NCI-H226 (cell line): ENCODE data around the gene DYNLL2.
"Not testable (repeated sequence)": the region's sequence is repeated elsewhere in the genome, so short reads cannot be mapped to it uniquely, and the experiment has no call there.

Source experiments
- DNase-seq: peaks from one replicate; pipeline ENCODE4 v3.0.0-alpha.2; 2015

Gene DYNLL2

DNA sequence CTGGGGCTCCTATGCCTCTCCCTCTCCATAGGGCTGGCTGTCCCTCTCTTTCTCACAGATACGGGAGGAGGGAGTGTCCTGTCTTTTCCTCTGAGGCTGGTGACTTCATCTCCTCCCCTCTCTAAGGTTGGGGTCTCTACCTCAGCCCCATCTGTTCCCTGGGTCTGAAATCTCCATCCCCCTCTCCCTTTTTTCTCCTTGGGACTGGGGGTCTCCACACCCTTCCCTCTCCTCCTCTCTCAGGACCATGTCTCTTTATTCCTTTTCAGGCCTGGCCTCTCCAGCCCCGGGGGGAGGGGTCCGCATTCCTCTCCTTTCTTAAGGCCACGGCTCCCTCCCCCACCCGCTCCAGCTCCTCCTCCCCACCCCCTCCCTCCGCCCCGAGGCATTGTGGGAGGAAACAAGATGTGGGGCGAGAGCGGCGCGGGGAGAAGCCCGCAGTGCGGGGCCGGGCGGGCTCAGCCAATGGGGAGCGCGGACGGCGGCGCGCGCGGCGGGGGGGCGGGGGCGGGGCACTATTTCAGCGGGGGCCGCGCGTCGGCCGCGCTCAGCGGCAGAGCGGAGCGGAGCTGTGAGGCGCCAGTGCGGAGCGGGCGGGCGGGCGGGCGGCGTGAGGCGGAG, at the start of gene DYNLL2:
DYNLL2 (plus strand) TSS at position 550 of the 621 bp plus-strand sequence. CDS start 3,672 bp downstream, outside the sequence.
- DNase-seq: peak; percentile 81

DNA sequence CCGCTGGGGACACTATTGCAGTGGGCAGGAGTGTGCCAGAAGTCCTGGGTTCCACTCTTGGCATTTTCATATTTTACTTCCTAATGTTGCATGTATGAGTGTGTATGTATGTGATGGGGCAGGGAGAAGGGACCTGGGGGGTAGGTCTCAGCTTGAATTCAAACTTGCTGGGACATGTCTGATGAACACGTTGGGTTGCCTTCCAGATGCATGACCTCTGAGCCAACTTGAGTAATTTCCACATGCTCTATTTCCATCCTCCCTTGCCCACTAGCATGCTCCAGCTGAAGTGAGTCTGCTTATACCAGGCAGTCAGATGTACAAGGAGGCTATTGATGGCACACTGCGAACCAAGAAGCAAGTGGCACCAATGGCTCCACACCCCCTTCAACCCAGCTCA, 43.2 kb upstream of the DYNLL2 start:
- no peak for DNase-seq

DNA sequence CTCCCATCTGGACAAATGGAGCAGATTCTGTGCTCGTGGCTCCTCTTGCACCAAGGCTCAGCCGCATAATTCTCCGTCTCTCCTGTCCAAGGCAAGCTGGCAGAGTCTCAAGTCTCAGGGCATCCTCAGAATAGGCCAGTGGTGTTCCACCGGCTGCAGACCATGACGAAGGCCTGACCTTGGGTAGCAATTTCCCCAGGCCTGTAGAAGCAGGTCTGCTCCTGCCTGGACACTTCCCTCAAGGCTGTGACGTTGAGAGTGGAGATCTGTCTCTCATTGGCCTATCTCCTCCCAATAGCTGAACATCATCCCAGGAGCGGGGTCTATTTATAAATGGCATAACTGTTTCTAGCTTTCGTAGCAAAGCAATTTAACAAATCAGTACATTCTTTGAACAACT, 42.8 kb upstream of the DYNLL2 start:
- DNase-seq: no peak

DNA sequence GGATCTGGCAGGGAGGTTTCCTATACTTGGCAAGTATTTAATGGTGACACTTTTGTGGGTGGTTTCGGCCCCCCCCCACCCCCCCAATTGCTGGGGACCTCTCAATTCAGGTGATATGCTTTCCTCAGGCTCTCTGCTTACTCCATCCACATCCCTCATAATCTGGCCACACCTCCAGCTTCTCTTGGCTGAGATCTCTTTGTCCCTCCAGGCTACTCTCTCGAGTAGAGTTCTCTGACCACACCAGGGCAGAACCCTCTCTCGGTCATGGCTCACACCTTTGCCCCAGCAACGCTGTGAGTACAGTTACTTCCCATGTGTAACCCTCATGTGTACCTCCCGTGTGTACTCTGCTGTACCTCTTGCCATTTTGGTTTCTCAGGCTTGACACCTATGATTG, 42.1 kb upstream of the DYNLL2 start:
- no peak for DNase-seq

DNA sequence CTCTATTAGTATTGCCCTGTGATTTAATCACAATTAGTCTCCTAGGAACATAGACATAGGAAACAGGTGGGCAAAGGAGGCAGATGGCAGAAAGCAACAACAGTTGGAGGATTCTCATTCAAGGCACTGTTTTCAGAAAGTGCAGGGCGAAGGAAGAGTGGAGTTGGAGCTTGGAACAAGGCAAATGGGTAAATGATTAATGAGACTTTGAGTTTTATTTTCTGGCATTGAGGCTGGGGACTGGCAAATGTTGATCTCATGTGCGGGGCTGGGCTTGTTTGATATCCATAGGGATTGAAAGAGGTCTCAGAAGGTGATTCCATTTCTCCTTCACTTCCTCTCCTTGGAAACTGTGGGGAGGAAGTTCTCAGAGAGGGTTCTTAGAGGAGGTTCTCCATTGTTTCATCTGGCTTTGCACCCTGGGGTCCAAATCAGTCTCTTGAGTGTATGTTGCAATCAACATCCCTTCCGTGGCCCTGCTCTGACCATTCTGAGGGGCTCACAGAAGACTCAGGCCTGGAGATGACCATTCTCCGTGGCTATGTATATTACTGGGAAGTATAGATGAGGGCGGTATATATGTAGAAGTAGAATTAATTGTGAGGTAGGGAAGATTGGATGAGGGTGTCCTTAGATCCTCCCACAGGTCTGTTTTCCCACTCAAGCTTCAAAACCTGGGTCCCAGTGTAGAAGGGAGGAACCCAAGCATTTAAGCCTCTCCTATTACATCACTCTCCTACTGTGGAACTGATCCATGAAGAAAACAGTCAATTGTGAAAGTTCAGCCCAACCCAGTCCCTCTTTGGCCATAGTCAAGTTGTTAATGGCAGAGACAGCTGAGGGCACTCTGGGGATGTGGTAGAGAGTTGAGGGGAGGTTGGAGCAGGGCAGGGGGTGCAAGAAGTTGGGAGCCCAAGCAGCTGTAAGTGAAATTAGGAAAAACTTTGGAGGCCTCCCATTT, 39.7 kb upstream of the DYNLL2 start:
- DNase-seq: no peak

DNA sequence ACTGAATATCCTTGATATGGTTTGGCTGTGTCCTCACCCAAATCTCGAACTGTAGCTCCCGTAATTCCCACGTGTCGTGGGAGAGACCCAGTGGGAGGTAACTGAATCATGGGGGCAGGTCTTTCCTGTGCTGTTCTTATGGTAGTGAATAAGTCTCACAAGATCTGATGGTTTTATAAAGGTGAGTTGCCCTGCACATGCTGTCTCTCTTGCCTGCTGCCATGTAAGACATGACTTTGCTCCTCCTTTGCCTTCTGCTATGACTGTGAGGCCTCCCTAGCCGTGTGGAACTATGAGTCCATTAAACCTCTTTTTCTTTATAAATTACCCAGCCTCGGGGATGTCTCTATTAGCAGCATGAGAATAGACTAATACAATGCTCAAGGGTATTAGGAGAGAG, 39.0 kb upstream of the DYNLL2 start:
- not testable (repeated sequence) for DNase-seq

DNA sequence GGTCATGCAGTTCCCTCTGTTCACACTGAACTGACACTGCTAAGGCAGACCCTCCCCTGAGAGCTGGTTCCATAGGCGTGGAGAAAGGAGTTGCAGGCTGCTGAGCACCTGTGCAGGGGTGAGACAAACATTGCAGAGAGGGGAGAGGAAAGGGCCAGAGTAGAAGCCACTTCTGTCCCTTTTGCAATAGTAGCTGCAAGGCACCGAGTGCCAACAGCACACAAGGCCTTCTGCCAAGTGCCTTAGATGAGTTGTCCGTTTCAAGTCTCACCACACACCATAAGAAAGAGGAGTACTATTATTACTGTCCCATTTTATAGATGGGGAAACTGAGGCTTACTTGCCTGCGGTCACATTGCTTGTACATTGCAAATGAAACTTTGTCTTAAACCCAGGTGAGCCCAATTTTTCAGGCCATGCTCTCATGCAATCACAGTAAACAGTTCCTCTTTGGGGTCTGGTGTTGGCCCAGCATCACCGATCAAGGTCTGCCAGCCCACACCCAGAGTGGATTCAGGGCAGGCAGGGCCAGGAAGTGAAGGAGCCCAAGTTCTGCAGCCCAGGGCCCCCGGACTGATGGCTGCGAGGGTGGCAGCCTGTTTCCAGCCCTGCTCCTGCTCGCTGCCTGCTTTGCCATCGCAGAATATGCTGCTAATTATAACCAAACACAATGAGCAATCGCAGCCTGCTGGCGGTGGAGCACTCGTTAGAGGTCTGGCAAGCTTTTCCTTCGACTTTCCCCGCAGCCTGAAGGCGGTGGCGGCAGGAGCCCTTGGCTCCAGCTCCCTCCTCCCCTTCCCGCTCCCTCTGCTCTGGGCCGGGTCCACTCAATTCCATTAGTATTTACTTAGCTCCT, 36.8 kb upstream of the DYNLL2 start:
- no peak for DNase-seq

DNA sequence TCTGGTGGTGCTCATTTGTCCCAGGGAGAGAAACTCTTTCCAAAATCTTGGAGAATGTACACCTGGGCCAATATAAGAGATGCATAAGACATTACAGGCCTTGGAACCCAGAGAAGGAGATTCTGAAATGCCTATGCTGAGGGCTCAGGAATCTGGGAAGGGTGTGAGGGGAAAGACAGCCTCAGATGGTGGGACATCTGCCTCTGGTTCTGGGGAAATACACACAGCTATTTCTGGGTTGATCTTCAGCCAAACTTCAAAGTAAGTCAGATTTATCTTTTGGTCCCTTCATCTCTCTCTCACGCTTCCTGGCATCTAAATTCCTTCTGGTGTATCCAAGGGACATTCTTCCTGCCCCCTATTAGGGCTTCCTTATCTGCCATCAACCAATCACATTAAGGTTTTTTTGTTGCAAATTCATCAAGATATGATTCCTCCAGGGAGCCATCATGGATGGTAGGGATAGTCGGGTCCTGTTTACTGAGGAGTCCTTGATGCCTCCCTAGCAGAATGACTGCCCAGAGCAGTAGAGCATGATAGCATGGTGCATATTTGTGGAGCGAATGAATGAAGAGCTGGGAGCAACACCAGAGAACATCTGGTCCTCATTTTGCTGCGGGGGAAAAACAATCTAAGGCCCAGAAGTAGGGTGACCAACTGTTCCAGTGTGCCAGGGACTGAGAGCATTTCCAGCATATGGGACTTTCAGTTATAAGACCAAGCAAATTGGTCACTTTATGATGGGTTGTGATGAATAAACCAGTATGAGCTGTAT, 35.7 kb upstream of the DYNLL2 start:
- DNase-seq: no peak

DNA sequence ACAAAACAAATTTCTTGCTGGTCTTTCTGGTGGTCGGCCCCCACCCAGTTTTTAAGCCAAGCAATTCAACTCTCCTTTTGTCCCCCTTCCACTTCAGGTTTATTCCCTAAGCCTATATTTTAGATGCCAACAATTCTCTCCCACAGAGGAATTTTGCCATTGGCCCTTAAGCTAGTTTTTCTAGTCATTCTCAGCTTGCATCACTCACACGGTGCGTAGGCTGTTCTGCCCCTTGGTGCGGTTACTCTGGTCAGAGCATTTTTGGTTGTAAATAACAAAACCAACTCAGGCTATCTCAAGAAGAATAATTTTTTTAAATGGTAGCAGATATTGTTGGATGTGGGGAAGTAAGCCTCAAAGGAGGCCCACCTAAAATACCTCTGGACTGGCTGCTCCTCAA, 33.7 kb upstream of the DYNLL2 start:
- DNase-seq: no peak

DNA sequence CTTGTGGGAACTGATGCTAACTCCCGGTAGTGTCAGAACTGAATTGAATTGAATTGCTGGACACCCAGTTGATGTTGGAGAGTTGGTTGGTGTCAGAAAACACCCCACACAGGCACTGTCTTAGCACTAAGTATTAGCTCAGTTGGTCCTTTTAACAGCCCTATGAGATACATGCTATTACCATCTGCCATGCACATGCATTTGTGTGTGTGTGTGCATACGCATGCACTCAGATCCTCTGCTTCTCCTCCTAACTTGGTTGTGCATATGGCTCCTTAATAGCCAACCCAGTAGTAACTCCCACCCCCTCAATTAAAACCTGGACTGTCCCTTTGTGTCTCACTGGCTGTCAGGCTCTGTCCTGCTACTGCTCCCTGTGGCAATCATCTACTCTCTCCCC, 32.3 kb upstream of the DYNLL2 start:
- no peak for DNase-seq

DNA sequence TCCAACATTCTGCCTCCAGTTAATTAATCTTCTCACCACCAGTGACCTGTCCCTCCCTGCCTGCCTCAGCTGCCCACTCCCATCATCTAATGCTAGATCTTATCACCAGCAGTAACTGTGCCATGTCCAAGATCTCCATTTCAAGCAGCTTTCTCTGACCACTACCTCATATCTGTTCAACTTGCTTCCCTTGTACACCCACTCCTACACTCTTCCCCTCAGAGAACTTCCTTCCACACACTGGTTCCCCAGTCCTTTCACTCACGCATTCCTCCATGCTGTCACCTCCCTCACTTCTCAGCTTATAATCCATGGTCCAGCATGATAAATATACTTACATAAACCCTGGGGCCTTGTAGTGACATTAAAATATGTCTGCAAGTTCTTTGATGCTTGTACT, 31.8 kb upstream of the DYNLL2 start:
- no peak for DNase-seq

DNA sequence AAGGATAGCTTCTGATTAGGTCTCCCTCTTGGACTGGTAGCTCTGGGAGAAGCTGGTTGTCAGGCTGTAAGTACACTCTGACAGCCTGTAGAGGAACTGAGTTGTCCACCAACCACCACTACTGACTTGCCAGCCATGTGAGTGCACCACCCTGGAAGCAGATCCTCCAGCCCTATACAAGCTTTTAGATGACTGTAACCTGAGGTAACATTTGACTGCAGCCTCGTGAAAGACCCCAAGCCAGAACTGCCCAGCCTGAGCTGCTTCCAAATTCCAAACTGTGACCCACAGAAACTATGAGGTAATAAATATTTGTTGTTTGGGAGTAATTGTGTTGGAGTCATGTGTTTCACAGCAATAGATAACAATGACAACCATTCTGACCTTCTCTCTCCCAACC, 30.8 kb upstream of the DYNLL2 start:
- no peak for DNase-seq

DNA sequence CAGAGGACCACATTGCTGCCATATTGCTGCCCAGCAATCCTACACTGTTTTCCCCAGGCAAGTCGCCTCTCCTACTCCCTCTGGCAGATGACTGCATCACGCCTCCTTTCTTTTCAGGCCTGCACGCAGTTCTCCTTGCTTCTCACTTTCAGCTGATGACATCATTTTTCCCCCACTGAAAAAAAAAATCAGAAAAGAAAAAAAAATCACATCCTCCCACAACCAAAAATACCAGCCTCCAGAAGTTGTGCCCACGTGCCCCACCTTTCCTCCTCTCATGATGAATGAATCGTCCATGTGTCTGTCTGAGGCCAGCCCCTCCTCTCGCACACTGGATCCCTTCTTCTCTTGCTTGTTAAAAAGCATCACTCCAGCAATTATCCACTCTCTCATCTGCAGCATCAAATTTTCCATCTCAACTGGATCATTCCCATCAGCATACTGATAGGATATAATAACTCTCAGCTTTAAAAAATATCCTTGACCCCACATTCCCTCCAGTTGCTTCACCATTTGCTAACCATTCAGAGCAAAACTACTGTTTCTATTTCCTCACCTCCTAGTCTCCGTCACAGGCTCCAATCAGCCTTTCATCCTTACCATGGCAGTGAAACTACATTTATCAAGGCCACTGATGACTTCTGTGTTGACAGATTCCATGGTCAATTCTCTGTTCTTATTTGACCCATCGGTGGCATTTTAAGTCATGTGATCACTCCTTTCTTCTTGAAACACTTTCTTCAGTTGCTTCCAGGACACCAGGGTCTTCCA, 30.1 kb upstream of the DYNLL2 start:
- no peak for DNase-seq

DNA sequence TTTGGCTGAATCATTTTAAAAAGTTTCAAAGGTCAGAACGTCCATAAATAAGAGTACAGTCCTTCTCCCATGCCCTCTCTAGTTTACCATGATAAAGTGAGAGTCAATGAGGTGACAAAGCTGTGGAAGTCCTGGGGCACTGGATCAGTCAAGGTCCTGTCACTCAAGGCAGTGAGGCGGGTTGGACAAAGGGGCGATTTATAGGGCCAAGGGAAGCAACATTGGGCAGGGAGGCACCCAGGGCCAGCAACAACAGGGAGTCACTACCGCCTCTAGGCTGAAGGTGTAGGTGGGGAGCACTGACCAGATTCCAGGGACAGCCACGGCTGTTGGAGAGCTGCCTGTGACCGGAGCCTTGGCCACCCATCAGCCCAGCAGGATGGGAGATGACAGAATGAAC, 28.6 kb upstream of the DYNLL2 start:
- DNase-seq: no peak

DNA sequence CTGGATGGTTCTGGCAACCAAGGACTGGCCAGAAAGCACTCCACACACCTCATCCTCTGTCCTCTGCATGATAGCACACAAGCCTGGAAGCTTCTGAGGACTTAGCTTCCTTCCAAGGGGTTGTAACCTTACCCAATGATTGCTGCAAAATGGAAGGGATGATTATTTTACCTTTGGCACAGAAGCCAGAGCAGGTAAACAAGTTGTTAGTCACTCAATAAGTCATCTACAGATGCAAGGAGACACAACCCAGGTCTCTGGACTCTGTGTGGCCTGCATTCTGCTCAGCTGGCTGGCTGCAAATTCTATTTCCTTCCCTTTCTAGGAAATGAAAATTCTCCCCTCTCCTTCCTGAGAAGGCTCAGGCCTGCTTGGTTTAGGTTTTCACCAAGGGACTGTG, 26.7 kb upstream of the DYNLL2 start:
- no peak for DNase-seq

DNA sequence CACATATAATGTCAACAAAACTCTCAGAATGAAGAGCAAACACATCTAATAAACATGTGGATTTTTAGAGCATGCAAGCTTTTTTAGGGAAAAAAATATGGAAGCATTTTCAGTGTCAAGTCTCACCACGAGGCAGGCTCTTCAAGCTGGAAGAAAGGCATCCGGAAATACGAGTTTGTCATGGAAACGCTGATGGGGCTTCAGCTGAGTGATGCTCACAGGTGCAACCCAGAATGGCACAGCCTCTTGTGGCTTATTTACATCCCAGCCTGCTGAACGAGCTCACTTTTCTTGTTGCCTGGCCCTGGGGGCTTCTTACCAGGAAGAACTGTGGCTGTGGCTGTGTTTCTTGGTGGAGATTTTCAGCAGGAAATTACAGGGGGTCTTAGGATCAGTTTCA, 24.1 kb upstream of the DYNLL2 start:
- DNase-seq: no peak

DNA sequence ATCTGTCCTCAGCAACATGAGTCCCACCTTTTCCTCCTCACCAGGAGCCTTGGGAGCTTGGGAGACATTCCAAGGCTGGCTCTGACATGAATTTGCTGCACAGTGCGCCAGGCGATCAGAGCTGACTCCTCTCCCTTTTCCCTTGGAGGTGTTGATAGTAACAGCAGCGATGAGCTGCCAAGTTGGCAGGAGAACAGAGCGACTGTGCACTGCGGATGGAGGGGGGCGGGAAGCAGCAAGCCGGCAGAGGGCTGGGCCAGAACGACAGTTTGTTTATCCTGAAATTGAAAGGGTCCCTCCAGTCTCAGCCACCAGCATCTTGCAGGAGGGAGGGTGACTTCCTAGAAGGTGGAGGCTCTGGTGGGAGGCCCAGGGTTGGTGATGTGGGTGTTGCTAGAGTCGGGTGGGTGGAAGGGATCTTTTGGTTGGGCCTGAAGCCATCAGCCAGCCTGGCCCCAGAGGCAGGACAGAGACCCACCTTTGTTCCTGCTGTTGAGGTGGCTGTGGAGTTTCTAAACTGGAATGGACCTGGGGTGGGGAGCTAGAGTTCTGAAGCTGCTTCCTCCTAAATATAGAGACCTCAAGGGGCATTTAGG, 22.5 kb upstream of the DYNLL2 start:
- peak; percentile 26 for DNase-seq

DNA sequence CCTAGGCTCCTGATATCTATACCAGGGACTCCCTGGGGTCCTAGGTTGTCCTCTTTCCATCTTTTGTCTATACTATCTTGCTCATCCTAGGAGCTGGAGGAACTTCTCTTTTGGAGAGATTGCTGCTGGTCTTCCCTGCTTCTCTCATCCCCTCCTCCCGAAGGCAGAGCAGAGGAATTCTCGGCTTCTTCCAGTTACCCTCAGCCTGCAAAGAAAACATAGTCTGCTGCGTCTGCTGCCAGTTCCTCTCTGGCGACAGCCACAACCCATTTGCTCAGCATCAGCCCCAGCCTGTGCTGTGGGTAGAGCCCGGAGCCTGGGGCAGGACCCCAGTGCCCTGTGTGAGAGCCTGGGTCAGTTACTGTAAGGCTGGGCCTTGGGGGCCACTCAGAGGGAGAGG, 21.5 kb upstream of the DYNLL2 start:
- no peak for DNase-seq

DNA sequence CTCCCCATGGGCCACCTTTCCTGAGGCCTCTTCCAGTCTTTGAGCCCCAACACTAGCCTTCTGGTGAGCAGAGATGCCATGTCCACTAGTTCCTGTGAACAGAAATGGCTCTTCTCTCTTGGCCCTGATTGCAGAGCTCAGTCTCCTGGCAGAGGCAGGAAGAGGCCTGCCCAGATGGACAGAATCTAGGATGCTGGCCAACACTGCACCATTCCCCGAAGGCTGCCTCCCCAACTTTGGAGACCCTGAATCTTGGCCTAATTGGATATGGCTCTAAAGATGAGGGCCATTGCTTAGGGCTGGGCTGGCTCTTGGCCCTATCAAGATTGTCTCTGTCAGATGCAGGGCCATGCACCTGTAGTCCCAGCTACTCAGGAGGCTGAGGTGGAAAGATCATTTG, 18.0 kb upstream of the DYNLL2 start:
- DNase-seq: no peak

DNA sequence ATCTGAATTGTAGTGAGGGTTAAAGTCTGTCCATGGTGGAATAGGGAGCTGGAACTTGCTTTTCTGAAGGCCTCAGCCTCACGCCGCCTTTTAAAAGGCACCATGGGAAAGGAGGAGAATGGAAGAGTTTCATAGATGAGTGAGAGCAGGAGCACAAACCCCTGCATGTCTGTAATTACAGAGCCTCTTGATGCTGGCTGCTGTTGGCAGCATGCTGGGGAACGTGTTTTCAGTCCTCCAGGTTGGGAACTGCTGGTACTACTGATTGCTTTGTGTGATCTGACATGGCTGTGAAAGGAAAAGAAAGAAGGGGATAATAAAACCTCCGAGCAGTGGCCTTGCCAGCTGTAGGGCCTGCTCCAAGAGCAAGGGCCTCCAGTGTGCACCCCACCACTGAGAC, 16.8 kb upstream of the DYNLL2 start:
- DNase-seq: no peak

DNA sequence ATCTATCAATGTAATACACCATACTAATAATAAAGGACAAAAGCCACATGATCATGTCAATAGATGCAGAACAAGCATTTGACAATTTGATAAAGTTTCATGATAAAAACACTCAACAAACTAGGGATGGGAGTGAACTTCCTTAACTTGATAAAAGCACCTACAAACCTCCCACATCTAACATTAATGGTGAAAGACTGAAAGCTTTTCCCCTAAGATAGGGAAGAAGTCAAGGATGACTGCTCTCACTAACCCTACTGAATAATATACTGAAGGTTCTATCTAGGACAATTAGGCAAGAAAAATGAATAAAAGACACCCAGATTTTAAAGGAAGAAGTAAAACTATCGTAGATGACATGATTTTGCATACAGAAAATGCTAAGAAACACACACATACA, 10.4 kb upstream of the DYNLL2 start:
- DNase-seq: no peak
